HEK293 (cell line): ENCODE data around the gene TBXA2R.

ENCODE experiments used
- BCL11A ChIP-seq: fragments of 450-650 bp; formaldehyde crosslinking; IDR thresholded peaks from 2 replicates; pipeline ENCODE4 v1.5.1; 2016; ENCODE audit warnings: low read depth, missing biosample characterization, missing genetic modification characterization
- CTCF ChIP-seq: fragments of 450-650 bp; formaldehyde crosslinking; IDR thresholded peaks from 2 replicates; pipeline ENCODE4 v1.5.1; 2016; ENCODE audit warnings: missing biosample characterization, missing genetic modification characterization
- EGR2 ChIP-seq: fragments of 450-650 bp; formaldehyde crosslinking; IDR thresholded peaks from 2 replicates; pipeline ENCODE4 v1.5.1; 2016; ENCODE audit warnings: low read depth, missing biosample characterization, missing genetic modification characterization
- KLF8 ChIP-seq: fragments of 450-650 bp; formaldehyde crosslinking; IDR thresholded peaks from 2 replicates; pipeline ENCODE4 v1.5.1; 2016; ENCODE audit warnings: missing biosample characterization, missing genetic modification characterization
- OSR2 ChIP-seq: fragments of 450-650 bp; formaldehyde crosslinking; IDR thresholded peaks from 2 replicates; pipeline ENCODE4 v1.5.1; 2016; ENCODE audit warnings: missing biosample characterization, missing genetic modification characterization
- SP7 ChIP-seq: fragments of 450-650 bp; formaldehyde crosslinking; IDR thresholded peaks from 2 replicates; pipeline ENCODE4 v1.5.1; 2016; ENCODE audit warnings: missing biosample characterization, missing genetic modification characterization
- YY2 ChIP-seq: fragments of 450-650 bp; formaldehyde crosslinking; IDR thresholded peaks from 2 replicates; pipeline ENCODE4 v1.5.1; 2016; ENCODE audit warnings: missing biosample characterization, missing genetic modification characterization
- ZBTB1 ChIP-seq: fragments of 450-650 bp; formaldehyde crosslinking; IDR thresholded peaks from 2 replicates; pipeline ENCODE4 v1.5.1; 2016; ENCODE audit warnings: missing biosample characterization, missing genetic modification characterization
- ZBTB26 ChIP-seq: fragments of 450-650 bp; formaldehyde crosslinking; optimal IDR thresholded peaks from 2 replicates; pipeline ENCODE3; 2016; ENCODE audit warnings: missing biosample characterization, mild to moderate bottlenecking, missing genetic modification characterization
- ZBTB49 ChIP-seq: fragments of 450-650 bp; formaldehyde crosslinking; IDR thresholded peaks from 2 replicates; pipeline ENCODE4 v1.5.1; 2016; ENCODE audit warnings: missing biosample characterization, missing genetic modification characterization, low read depth
- ZEB2 ChIP-seq: fragments of 450-650 bp; formaldehyde crosslinking; IDR thresholded peaks from 2 replicates; pipeline ENCODE4 v1.5.1; 2016; ENCODE audit warnings: missing biosample characterization, missing genetic modification characterization
- ZFHX2 ChIP-seq: fragments of 450-650 bp; formaldehyde crosslinking; conservative IDR thresholded peaks from 2 replicates; pipeline ENCODE4 v1.5.1; 2016; ENCODE audit warnings: missing biosample characterization, missing genetic modification characterization
- ZNF10 ChIP-seq: fragments of 450-650 bp; formaldehyde crosslinking; IDR thresholded peaks from 2 replicates; pipeline ENCODE4 v1.5.1; 2017; ENCODE audit warnings: missing biosample characterization, missing genetic modification characterization
- ZNF132 ChIP-seq: fragments of 450-650 bp; formaldehyde crosslinking; IDR thresholded peaks from 2 replicates; pipeline ENCODE4 v1.5.1; 2017; ENCODE audit warnings: missing biosample characterization, missing genetic modification characterization, borderline replicate concordance
- ZNF16 ChIP-seq: fragments of 450-650 bp; formaldehyde crosslinking; IDR thresholded peaks from 2 replicates; pipeline ENCODE4 v1.5.1; 2016; ENCODE audit warnings: low read depth, missing biosample characterization, missing genetic modification characterization
- ZNF169 ChIP-seq: fragments of 450-650 bp; formaldehyde crosslinking; IDR thresholded peaks from 2 replicates; pipeline ENCODE4 v1.5.1; 2016; ENCODE audit warnings: missing biosample characterization, missing genetic modification characterization
- ZNF175 ChIP-seq: fragments of 450-650 bp; formaldehyde crosslinking; IDR thresholded peaks from 2 replicates; pipeline ENCODE4 v1.5.1; 2016; ENCODE audit warnings: missing biosample characterization, missing genetic modification characterization
- ZNF280C ChIP-seq: fragments of 450-650 bp; formaldehyde crosslinking; IDR thresholded peaks from 2 replicates; pipeline ENCODE4 v1.5.1; 2016; ENCODE audit warnings: missing biosample characterization, missing genetic modification characterization
- ZNF391 ChIP-seq: fragments of 450-650 bp; formaldehyde crosslinking; IDR thresholded peaks from 2 replicates; pipeline ENCODE4 v1.5.1; 2016; ENCODE audit warnings: low read depth, missing biosample characterization, missing genetic modification characterization, borderline replicate concordance
- ZNF426 ChIP-seq: fragments of 450-650 bp; formaldehyde crosslinking; IDR thresholded peaks from 2 replicates; pipeline ENCODE4 v1.5.1; 2017; ENCODE audit warnings: missing biosample characterization, missing genetic modification characterization, mild to moderate bottlenecking, inconsistent platforms, moderate library complexity
- ZNF433 ChIP-seq: fragments of 450-650 bp; formaldehyde crosslinking; IDR thresholded peaks from 2 replicates; pipeline ENCODE4 v1.5.1; 2016; ENCODE audit warnings: missing biosample characterization, missing genetic modification characterization, low read depth
- ZNF529 ChIP-seq: fragments of 450-650 bp; formaldehyde crosslinking; IDR thresholded peaks from 2 replicates; pipeline ENCODE4 v1.5.1; 2017; ENCODE audit warnings: missing genetic modification characterization, missing biosample characterization; ENCODE audit not compliant: insufficient replicate concordance
- ZNF626 ChIP-seq: fragments of 450-650 bp; sonication (Bioruptor Pico); formaldehyde crosslinking; IDR thresholded peaks from 2 replicates; pipeline ENCODE4 v1.5.1; 2018; ENCODE audit warnings: missing biosample characterization, missing genetic modification characterization, inconsistent platforms
- ZNF629 ChIP-seq: fragments of 450-650 bp; formaldehyde crosslinking; IDR thresholded peaks from 2 replicates; pipeline ENCODE4 v1.5.1; 2017; ENCODE audit warnings: missing biosample characterization, missing genetic modification characterization
- ZNF654 ChIP-seq: fragments of 450-650 bp; formaldehyde crosslinking; IDR thresholded peaks from 2 replicates; pipeline ENCODE4 v1.5.1; 2016; ENCODE audit warnings: low read depth, missing biosample characterization, missing genetic modification characterization
- TF ChIP-seq, protein P1 (sequence below): fragments of 450-650 bp; formaldehyde crosslinking; IDR thresholded peaks from 2 replicates; pipeline ENCODE4 v1.5.1; 2017; ENCODE audit warnings: missing biosample characterization, missing genetic modification characterization
- TF ChIP-seq, protein P2 (sequence below): fragments of 450-650 bp; formaldehyde crosslinking; IDR thresholded peaks from 2 replicates; pipeline ENCODE4 v1.5.1; 2016; ENCODE audit warnings: missing biosample characterization, missing genetic modification characterization

TBXA2R gene

DNA sequence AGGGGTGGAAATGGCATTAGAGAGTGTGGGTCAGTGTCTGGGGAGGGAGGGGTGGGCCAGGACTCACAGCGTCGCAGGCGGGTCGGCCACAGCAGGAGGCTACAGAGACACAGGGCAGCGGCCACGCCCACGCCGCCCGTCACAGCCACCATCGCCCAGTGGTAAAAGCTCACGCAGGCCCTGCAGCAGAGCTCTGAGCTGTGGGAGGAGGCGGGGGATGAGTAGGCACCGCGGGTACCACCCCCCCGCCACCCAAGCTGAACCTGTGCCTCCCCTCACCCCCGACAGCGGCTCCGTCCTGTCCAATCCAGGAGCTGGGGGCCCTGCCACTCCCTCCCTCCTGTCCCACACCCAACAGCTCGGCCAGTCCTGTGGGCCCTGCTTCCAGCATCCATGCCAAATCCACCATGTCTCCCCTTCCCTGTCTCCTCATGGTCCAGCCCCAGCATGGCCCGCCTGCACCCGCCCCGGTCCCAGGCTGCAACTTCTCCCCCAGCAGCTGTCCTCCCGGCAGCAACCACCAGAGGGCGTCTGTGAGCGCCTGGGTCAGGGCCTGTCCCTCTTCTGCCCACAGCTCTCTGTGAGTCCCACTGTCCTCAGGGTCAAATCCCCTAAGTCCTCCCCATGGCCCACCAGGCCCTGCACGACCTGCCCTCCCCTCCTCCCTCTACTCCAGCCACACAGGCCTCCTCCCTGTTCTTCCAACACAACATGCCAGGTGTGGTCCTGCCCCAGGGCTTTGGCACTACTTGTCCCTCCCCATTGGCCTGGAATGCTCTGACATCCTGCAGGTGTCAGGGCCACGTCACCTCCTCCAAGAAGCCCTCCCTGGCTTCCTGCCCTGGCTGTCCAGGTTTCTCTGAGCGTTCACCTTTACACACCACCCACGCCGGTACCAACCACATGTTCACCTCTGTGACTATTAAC is 61.7 kb downstream of the TBXA2R start (continued):
- TF ChIP-seq ZBTB26 (tag by site-specific recombination) (no peak), ZNF391 (tag by site-specific recombination) (peak; percentile 83; the same call in 1 of the 2 replicates), SP7 (tag by site-specific recombination) (peak; percentile 55), ZBTB1 (no peak), BCL11A (no peak), ZNF280C (tag by site-specific recombination) (no peak), KLF8 (tag by site-specific recombination) (peak; percentile 60), ZNF10 (no peak), EGR2 (tag by site-specific recombination) (peak; percentile 91), ZNF433 (tag by site-specific recombination) (no peak), OSR2 (tag by site-specific recombination) (no peak), ZNF169 (tag by site-specific recombination) (no peak), ZNF132 (tag by site-specific recombination) (no peak), ZBTB49 (tag by site-specific recombination) (no peak), ZFHX2 (tag by site-specific recombination) (peak; percentile 91), ZNF426 (no peak), YY2 (tag by site-specific recombination) (no peak; the same call in 1 of the 2 replicates), CTCF (tag by site-specific recombination) (peak; percentile 96), ZNF529 (tag by site-specific recombination) (no peak), ZNF654 (peak; percentile 32), ZNF175 (tag by site-specific recombination) (no peak), ZNF16 (peak; percentile 97), ZNF626 (tag by site-specific recombination) (no peak), ZEB2 (0 out of 2 replicates have a peak, but pooled peaks have one; percentile 43), ZNF629 (tag by site-specific recombination) (peak; percentile 36; the same call in 1 of the 2 replicates)
- TF ChIP-seq, protein P1, sequence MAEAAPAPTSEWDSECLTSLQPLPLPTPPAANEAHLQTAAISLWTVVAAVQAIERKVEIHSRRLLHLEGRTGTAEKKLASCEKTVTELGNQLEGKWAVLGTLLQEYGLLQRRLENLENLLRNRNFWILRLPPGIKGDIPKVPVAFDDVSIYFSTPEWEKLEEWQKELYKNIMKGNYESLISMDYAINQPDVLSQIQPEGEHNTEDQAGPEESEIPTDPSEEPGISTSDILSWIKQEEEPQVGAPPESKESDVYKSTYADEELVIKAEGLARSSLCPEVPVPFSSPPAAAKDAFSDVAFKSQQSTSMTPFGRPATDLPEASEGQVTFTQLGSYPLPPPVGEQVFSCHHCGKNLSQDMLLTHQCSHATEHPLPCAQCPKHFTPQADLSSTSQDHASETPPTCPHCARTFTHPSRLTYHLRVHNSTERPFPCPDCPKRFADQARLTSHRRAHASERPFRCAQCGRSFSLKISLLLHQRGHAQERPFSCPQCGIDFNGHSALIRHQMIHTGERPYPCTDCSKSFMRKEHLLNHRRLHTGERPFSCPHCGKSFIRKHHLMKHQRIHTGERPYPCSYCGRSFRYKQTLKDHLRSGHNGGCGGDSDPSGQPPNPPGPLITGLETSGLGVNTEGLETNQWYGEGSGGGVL (tag by site-specific recombination), result no peak
- TF ChIP-seq, protein P2, sequence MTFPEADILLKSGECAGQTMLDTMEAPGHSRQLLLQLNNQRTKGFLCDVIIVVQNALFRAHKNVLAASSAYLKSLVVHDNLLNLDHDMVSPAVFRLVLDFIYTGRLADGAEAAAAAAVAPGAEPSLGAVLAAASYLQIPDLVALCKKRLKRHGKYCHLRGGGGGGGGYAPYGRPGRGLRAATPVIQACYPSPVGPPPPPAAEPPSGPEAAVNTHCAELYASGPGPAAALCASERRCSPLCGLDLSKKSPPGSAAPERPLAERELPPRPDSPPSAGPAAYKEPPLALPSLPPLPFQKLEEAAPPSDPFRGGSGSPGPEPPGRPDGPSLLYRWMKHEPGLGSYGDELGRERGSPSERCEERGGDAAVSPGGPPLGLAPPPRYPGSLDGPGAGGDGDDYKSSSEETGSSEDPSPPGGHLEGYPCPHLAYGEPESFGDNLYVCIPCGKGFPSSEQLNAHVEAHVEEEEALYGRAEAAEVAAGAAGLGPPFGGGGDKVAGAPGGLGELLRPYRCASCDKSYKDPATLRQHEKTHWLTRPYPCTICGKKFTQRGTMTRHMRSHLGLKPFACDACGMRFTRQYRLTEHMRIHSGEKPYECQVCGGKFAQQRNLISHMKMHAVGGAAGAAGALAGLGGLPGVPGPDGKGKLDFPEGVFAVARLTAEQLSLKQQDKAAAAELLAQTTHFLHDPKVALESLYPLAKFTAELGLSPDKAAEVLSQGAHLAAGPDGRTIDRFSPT (tag by site-specific recombination), result 0 out of 2 replicates have a peak, but pooled peaks have one; percentile 12
